ENCODE results near the gene MYT1. TPM values are rescaled to one million over a fixed set of nuclear protein-coding genes. Genes with fewer than 3 reads are reported as not detected.

MYT1 gene
- total RNA-seq, 1 donor from 2014 or later: 1.2 TPM

- peaks cover 4% of the 10 kb centered on the region for H3K4me1 ChIP-seq
- no peaks in the 10 kb centered on the region for H3K9me3 ChIP-seq (ENCODE audit: low read depth)
- no peak overlapping the region for H3K27ac ChIP-seq
- Mint-ChIP-seq H3K4me3 (no peak overlapping the region), H3K9me3 (no peaks in the 10 kb centered on the region), H3K4me1 (peaks cover 4% of the 10 kb centered on the region), H3K36me3 (no peaks in the 10 kb centered on the region), H3K27me3 (ENCODE audit: insufficient read depth, low read depth) (peaks cover 5% of the 10 kb centered on the region), H3K27ac (no peak overlapping the region)
- H3K4me3 ChIP-seq: no peak overlapping the region
- TF ChIP-seq EZH2phosphoT487 (IDR thresholded peaks at IDR 0.05) (no peak), EZH2 (IDR thresholded peaks at IDR 0.05) (no peak), CTCF (IDR thresholded peaks at IDR 0.05) (no peak)
- H3F3A ChIP-seq (ENCODE audit: low read depth): no peaks in the 10 kb centered on the region
- no peak overlapping the region for H3K9ac ChIP-seq
- H2AFZ ChIP-seq (replicated peaks): no peak overlapping the region
- DNase-seq (ENCODE audit: low spot score): no peak
- H3K79me2 ChIP-seq (ENCODE audit: low read depth): no peaks in the 10 kb centered on the region
- H4K20me1 ChIP-seq (ENCODE audit: low read depth): no peaks in the 10 kb centered on the region
- no peaks in the 10 kb centered on the region for H3K36me3 ChIP-seq
- no peak overlapping the region for H3K4me2 ChIP-seq
- H3K27me3 ChIP-seq: no peaks in the 10 kb centered on the region
These were observed 42.4 kb downstream of the MYT1 start for GRCh38 chr20:64206614-64207013.

- Histone ChIP-seq H3F3A (ENCODE audit: low read depth) (no peaks in the 10 kb centered on the region), H3K9me3 (ENCODE audit: low read depth) (no peaks in the 10 kb centered on the region), H3K27me3 (no peaks in the 10 kb centered on the region), H3K4me3 (no peak overlapping the region), H2AFZ (replicated peaks) (no peak overlapping the region), H3K27ac (no peak overlapping the region), H3K79me2 (ENCODE audit: low read depth) (no peaks in the 10 kb centered on the region), H4K20me1 (ENCODE audit: low read depth) (no peaks in the 10 kb centered on the region), H3K4me2 (no peak overlapping the region), H3K4me1 (peaks cover 4% of the 10 kb centered on the region), H3K9ac (no peak overlapping the region), H3K36me3 (no peaks in the 10 kb centered on the region)
- no peak for DNase-seq (ENCODE audit: low spot score)
- no peaks in the 10 kb centered on the region for H3K9me3 Mint-ChIP-seq
- no peaks in the 10 kb centered on the region for H3K36me3 Mint-ChIP-seq
- no peak overlapping the region for H3K27ac Mint-ChIP-seq
- TF ChIP-seq CTCF (IDR thresholded peaks at IDR 0.05) (no peak), EZH2phosphoT487 (IDR thresholded peaks at IDR 0.05) (no peak), EZH2 (IDR thresholded peaks at IDR 0.05) (no peak)
- peaks cover 2% of the 10 kb centered on the region for H3K27me3 Mint-ChIP-seq (ENCODE audit: insufficient read depth, low read depth)
- H3K4me1 Mint-ChIP-seq: peaks cover 7% of the 10 kb centered on the region
- H3K4me3 Mint-ChIP-seq: no peak overlapping the region
These were observed 43.7 kb downstream of the MYT1 start for GRCh38 chr20:64207641-64208590.

- Mint-ChIP-seq H3K36me3 (no peaks in the 10 kb centered on the region), H3K4me3 (no peak overlapping the region), H3K9me3 (no peaks in the 10 kb centered on the region), H3K4me1 (peaks cover 8% of the 10 kb centered on the region), H3K27me3 (ENCODE audit: insufficient read depth, low read depth) (peaks cover 2% of the 10 kb centered on the region), H3K27ac (no peak overlapping the region)
- Histone ChIP-seq H4K20me1 (ENCODE audit: low read depth) (no peaks in the 10 kb centered on the region), H3K79me2 (ENCODE audit: low read depth) (no peaks in the 10 kb centered on the region), H2AFZ (replicated peaks) (no peak overlapping the region), H3K9me3 (ENCODE audit: low read depth) (no peaks in the 10 kb centered on the region), H3K4me2 (no peak overlapping the region), H3F3A (ENCODE audit: low read depth) (no peaks in the 10 kb centered on the region), H3K27me3 (no peaks in the 10 kb centered on the region), H3K36me3 (no peaks in the 10 kb centered on the region), H3K9ac (no peak overlapping the region), H3K4me1 (no peaks in the 10 kb centered on the region), H3K4me3 (no peak overlapping the region), H3K27ac (no peak overlapping the region)
- TF ChIP-seq EZH2phosphoT487 (IDR thresholded peaks at IDR 0.05): no peak
- TF ChIP-seq CTCF (IDR thresholded peaks at IDR 0.05): no peak
- TF ChIP-seq EZH2 (IDR thresholded peaks at IDR 0.05): no peak
- DNase-seq (ENCODE audit: low spot score): no peak
These were observed 44.9 kb downstream of the MYT1 start for GRCh38 chr20:64209148-64209547.

Measured in neural progenitor cell (in vitro differentiated cells).